Sigmoid colon (tissue), 7 donors: ENCODE results near the gene MBNL1. TPM values are rescaled to one million over a fixed set of nuclear protein-coding genes. Genes with fewer than 3 reads are reported as not detected.
A peak's percentile ranks its signal among the peaks of the same experiment; 100 is the strongest.

ENCODE experiments used
- DNase-seq: peaks from one replicate; pipeline ENCODE4 v3.0.0-alpha.2; 2019
- H3K27ac ChIP-seq, 4 donors: fragments of 200-600 bp; sonication (generic); one replicate each; pipeline ENCODE4 v1.5.1; 2016 to 2019; ENCODE audit warnings: mild to moderate bottlenecking in 1 of 4
- H3K27me3 ChIP-seq, 3 donors: fragments of 200-600 bp; sonication (generic); one replicate each; pipeline ENCODE4 v1.5.1; 2019; ENCODE audit warnings: mild to moderate bottlenecking in 1 of 3
- H3K36me3 ChIP-seq, 4 donors: fragments of 200-600 bp; sonication (generic); one replicate each; pipeline ENCODE4 v1.5.1; 2016 to 2019
- H3K4me1 ChIP-seq, 4 donors: fragments of 200-600 bp; sonication (generic); one replicate each; pipeline ENCODE4 v1.5.1; 2017 to 2019
- H3K4me3 ChIP-seq, 4 donors: fragments of 200-600 bp; sonication (generic); one replicate each; pipeline ENCODE4 v1.5.1; 2017 to 2019; ENCODE audit warnings: mild to moderate bottlenecking in 2 of 4, moderate library complexity in 1 of 4
- H3K9me3 ChIP-seq, 4 donors: fragments of 200-600 bp in 3 of 4; sonication (generic) in 3 of 4; one replicate each; pipeline versions ENCODE4 v1.5.1 to v1.6.1; 2013 to 2019
- EP300 ChIP-seq, 4 donors: sonication (generic); formaldehyde crosslinking; IDR thresholded peaks; one replicate each; pipeline ENCODE4 v1.6.1; 2017; ENCODE audit warnings: antibody characterized with exemption in 4 of 4
- POLR2A ChIP-seq, 2 donors: fragments of 450-650 bp; IDR thresholded peaks; one replicate each; pipeline ENCODE4 v1.6.1; 2016; ENCODE audit warnings: antibody characterized with exemption in 2 of 2, mild to moderate bottlenecking in 2 of 2, moderate library complexity in 2 of 2
- POLR2AphosphoS5 ChIP-seq, 4 donors: sonication (generic); formaldehyde crosslinking; IDR thresholded peaks; one replicate each; pipeline ENCODE4 v1.6.1; 2017; ENCODE audit warnings: antibody characterized with exemption in 4 of 4
- WGBS, 2 donors: extraction: QIAGEN DNeasy Blood & Tissue Kit; methylation state at CpG; one replicate each; pipeline ENCODE4 v1.1.7; 2013; 5-methylcytosine and 5-hydroxymethylcytosine counted together
- intact Hi-C: fragments of 100-400 bp; cut with DNase I; formaldehyde crosslinking; loops from one replicate; pipeline ENCODE4 v1.15.1; 2023
- polyA plus RNA-seq, 3 donors: library from polyadenylated mRNA; stranded (reverse); fragments of 200-250 nt; gene quantifications; one replicate each; pipeline ENCODE4 v1.2.3, GENCODE V29; 2013
- total RNA-seq, 4 donors: library from RNA; depleted of rRNA; stranded (reverse); fragments of >200 nt; gene quantifications; one replicate each; pipeline ENCODE4 v1.1.0, GENCODE V29; 2016
- TF ChIP-seq, protein P1 (sequence below), 4 experiments: fragments of 450-650 bp in 3 of 4; fragments of 200-600 bp in 1 of 4; IDR thresholded peaks; one replicate each; pipeline ENCODE4 v1.5.1; 2016 to 2019; ENCODE audit warnings: antibody characterized with exemption in 4 of 4, mild to moderate bottlenecking in 3 of 4, moderate library complexity in 2 of 4
- donor health status: healthy with polysubstance abuse.
- donor health status: Bipolar disorder and iron deficiency.
- donor health status: healthy.

Gene MBNL1
- total and polyA plus RNA-seq, 7 donors = 60.5 to 898 (median 602) TPM

DNA sequence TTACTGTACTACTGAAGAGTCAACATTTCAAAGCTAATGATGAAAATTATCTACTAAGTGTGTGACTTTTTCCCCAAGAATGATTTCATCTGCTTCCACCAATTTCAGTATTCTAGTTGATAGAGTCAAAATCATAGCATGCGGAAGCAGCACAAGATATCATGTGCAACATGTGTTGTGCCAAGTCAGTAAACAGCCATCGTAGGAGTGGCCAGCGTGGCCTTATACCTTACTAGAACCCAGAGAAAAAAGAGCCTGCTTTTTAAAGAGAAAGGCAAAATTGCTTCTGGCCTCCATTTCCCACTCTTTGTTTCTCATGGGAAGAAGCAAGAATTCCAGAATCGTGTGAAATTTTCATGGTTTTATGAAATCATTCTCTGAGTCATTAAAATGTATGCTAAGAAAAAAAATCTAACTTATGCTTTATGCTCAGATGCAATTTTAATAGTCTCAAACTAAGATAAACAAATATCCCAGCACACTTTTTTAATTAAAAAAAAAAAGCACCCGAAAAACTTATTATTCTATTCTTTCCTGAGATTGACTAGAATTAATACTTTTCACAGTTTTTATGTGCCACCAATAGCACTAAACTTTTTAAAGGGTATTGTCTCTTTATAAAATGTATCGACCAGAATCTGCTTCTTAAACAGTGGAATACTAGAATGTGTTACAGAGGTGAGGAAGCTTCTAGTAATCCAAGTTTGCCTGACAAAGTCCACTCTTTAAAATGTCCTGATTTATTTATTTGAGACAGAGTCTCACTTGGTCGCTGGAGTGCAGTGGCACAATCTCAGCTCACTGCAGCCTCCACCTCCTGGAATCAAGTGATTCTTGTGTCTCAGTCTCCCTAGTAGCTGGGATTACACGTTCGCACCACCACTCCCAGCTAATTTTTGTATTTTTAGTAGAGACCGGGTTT is 87.3 kb downstream of the MBNL1 start:
- H3K4me1 ChIP-seq = peaks cover 0 to 96% (median 59%) of the 10 kb centered on the region in 4 donors
- intact Hi-C loops = no loop called here
- whole genome bisulfite sequencing, 2 donors = 92% methylated on average over 10 of the region's 10 CpGs
- H3K4me3 ChIP-seq = no peak overlapping the region
- no peaks in the 10 kb centered on the region for H3K36me3 ChIP-seq
- TF ChIP-seq, protein P1, sequence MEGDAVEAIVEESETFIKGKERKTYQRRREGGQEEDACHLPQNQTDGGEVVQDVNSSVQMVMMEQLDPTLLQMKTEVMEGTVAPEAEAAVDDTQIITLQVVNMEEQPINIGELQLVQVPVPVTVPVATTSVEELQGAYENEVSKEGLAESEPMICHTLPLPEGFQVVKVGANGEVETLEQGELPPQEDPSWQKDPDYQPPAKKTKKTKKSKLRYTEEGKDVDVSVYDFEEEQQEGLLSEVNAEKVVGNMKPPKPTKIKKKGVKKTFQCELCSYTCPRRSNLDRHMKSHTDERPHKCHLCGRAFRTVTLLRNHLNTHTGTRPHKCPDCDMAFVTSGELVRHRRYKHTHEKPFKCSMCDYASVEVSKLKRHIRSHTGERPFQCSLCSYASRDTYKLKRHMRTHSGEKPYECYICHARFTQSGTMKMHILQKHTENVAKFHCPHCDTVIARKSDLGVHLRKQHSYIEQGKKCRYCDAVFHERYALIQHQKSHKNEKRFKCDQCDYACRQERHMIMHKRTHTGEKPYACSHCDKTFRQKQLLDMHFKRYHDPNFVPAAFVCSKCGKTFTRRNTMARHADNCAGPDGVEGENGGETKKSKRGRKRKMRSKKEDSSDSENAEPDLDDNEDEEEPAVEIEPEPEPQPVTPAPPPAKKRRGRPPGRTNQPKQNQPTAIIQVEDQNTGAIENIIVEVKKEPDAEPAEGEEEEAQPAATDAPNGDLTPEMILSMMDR (IDR thresholded peaks at IDR 0.05) = no peak
- no peak for TF ChIP-seq POLR2A (IDR thresholded peaks at IDR 0.05)
- TF ChIP-seq POLR2AphosphoS5 (IDR thresholded peaks at IDR 0.05) = no peak
- TF ChIP-seq EP300 (IDR thresholded peaks at IDR 0.05) = no peak
- H3K27ac ChIP-seq = peak overlapping the region in 2 of 4 donors; percentile 29 to 57
- H3K9me3 ChIP-seq = no peaks in the 10 kb centered on the region
- no peak for DNase-seq
- H3K27me3 ChIP-seq = no peaks in the 10 kb centered on the region

DNA sequence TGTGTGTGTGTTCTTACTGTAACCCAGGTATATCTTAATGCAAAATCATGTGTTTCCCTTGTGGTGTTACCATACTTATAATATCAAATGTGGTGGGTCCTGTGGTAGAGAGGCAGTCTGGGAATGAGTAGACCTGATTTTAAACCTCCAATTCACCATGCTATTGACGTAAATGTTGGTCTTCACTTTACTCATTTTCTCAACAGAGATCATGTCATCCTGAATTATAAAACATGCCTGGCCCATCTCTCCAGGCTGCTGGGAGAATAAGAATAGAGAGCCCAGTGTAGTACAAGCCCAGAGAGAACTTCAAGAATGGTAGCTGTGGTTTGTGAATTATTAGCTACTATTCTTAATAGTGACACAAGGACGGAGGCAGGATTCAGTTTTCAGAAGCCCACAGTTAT is 88.1 kb downstream of the MBNL1 start:
- TF ChIP-seq, protein P1 (IDR thresholded peaks at IDR 0.05) = no peak
- no peak for TF ChIP-seq POLR2A (IDR thresholded peaks at IDR 0.05)
- TF ChIP-seq EP300 (IDR thresholded peaks at IDR 0.05) = no peak
- TF ChIP-seq POLR2AphosphoS5 (IDR thresholded peaks at IDR 0.05) = no peak
- H3K36me3 ChIP-seq = no peaks in the 10 kb centered on the region
- 85 to 93% methylated on average over 2 of the region's 2 CpGs for WGBS, 2 donors

DNA sequence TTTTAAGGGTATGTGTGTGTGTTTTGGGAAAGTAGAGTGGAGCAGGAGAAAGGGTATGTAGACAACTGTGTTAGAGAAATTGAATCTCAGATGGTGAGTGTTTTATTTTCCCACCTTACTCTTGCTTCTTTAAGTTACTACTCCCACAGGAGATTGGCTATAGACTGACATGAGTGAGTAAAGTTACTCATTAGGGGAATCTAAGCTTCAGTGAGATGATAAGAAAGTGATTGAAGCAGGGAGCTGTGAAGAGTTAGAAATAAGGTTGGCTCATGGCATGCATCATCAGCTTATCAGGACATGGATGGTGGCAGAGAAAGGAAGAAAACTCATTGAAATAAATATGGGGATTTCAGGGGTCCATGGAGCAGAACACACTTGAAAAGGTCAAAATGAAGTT is 88.9 kb downstream of the MBNL1 start:
- DNase-seq = no peak
- intact Hi-C loops = no loop called here
- no peak for TF ChIP-seq EP300 (IDR thresholded peaks at IDR 0.05)
- TF ChIP-seq POLR2A (IDR thresholded peaks at IDR 0.05) = no peak
- TF ChIP-seq POLR2AphosphoS5 (IDR thresholded peaks at IDR 0.05) = no peak
- TF ChIP-seq, protein P1 (IDR thresholded peaks at IDR 0.05) = no peak
- peaks cover 0 to 96% (median 69%) of the 10 kb centered on the region in 4 donors for H3K4me1 ChIP-seq
- H3K27ac ChIP-seq = peak overlapping the region in 3 of 4 donors; percentile 21 to 57 (median 53)
- H3K4me3 ChIP-seq = no peak overlapping the region
- H3K27me3 ChIP-seq = no peaks in the 10 kb centered on the region
- no peaks in the 10 kb centered on the region for H3K36me3 ChIP-seq
- no peaks in the 10 kb centered on the region for H3K9me3 ChIP-seq

More for the DNA sequence above, 88.1 kb downstream of the MBNL1 start:
- Histone ChIP-seq H3K27ac (peak overlapping the region in 2 of 4 donors; percentile 53 to 57), H3K4me1 (peaks cover 0 to 96% (median 65%) of the 10 kb centered on the region in 4 donors), H3K4me3 (no peak overlapping the region), H3K9me3 (no peaks in the 10 kb centered on the region), H3K27me3 (no peaks in the 10 kb centered on the region)
- intact Hi-C loops = no loop called here
- DNase-seq = no peak

DNA sequence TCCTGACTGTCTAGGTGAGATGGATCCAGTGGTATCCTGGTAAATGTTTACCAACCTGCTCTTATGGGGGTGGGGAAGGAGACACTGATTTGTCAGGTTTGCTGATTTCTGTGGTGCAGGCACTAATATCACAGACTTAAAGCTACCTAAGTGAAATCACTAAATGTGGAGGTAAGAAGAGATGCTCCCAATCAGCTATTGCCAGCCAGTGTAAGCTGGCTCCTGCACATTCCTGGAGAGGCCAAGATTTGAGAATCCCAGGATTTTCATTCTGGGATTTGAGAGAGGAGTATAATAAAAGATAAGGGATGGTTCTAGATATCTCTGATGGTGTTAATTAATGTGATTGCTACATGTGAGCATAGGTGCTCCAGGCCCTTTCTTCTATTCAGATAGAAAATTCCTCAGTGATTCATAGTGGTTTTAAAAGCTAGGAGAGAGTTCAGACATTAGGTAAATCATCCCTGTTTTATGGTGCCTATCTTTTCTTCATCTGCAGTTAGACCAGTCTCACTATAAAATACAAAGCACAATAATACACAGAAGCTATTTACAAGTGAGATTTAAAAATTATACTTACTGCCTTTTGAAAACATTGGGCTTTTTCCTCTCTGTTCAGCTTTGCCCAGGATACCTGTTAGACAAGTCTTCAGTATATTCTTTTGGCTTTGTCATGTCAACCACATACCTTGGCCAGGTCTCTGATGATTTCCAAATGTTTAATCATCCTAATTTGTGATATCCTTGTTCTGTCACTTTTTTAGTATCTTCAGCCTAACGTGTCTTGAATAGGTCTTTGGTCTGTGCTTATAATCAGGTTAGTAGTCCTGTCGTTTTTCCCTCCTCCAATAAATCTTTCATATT is 90.9 kb downstream of the MBNL1 start:
- H3K9me3 ChIP-seq = no peaks in the 10 kb centered on the region
- intact Hi-C loops = no loop called here
- no peak overlapping the region for H3K4me3 ChIP-seq
- no peak for TF ChIP-seq POLR2AphosphoS5 (IDR thresholded peaks at IDR 0.05)
- no peak for TF ChIP-seq POLR2A (IDR thresholded peaks at IDR 0.05)
- TF ChIP-seq, protein P1 (IDR thresholded peaks at IDR 0.05) = no peak
- TF ChIP-seq EP300 (IDR thresholded peaks at IDR 0.05) = no peak
- H3K4me1 ChIP-seq = peaks cover 0 to 100% (median 75%) of the 10 kb centered on the region in 4 donors
- 46 to 63% methylated on average over 2 of the region's 2 CpGs for WGBS, 2 donors
- H3K36me3 ChIP-seq = no peaks in the 10 kb centered on the region
- peak overlapping the region in 3 of 4 donors; percentile 38 to 53 (median 45) for H3K27ac ChIP-seq
- DNase-seq = no peak
- H3K27me3 ChIP-seq = no peaks in the 10 kb centered on the region
